Small intestine (tissue), 7 donors: ENCODE measurements around the gene KAT2B. TPM values are rescaled to one million over a fixed set of nuclear protein-coding genes. Genes with fewer than 3 reads are reported as not detected.

Experiments
- DNase-seq, 2 donors: peaks; one replicate each; pipeline versions ENCODE4 v3.0.0 to v3.0.0-alpha.2; 2013
- FAIRE-seq: peaks from 2 replicates; lab custom pipeline; 2012; peaks lifted over from hg19 to GRCh38; lab: Jason Lieb, UNC
- H3K27ac ChIP-seq, 3 donors: one replicate each; pipeline ENCODE4 v1.5.1; 2013; ENCODE audit warnings: low read length in 2 of 3, mild to moderate bottlenecking in 2 of 3, control low read depth in 1 of 3, inconsistent platforms in 1 of 3, low read depth in 1 of 3, moderate library complexity in 1 of 3
- H3K27me3 ChIP-seq, 3 donors: one replicate each; pipeline ENCODE4 v1.6.1; 2013; ENCODE audit warnings: low read length in 3 of 3, inconsistent platforms in 1 of 3; ENCODE audit not compliant: control insufficient read depth in 3 of 3, insufficient read depth in 3 of 3
- H3K36me3 ChIP-seq, 3 donors: one replicate each; pipeline ENCODE4 v1.6.1; 2013; ENCODE audit warnings: low read length in 3 of 3, inconsistent platforms in 1 of 3, low read depth in 1 of 3, mild to moderate bottlenecking in 1 of 3, moderate library complexity in 1 of 3; ENCODE audit not compliant: control insufficient read depth in 3 of 3, insufficient read depth in 2 of 3
- H3K4me1 ChIP-seq, 3 donors: one replicate each; pipeline ENCODE4 v1.6.1; 2013; ENCODE audit warnings: low read length in 2 of 3, inconsistent platforms in 1 of 3, low read depth in 1 of 3, mild to moderate bottlenecking in 1 of 3, moderate library complexity in 1 of 3; ENCODE audit not compliant: control insufficient read depth in 3 of 3, insufficient read depth in 2 of 3
- H3K4me3 ChIP-seq, 3 donors: one replicate each; pipeline ENCODE4 v1.5.1; 2013; ENCODE audit warnings: low read length in 3 of 3, control low read depth in 1 of 3, inconsistent platforms in 1 of 3, low read depth in 1 of 3, mild to moderate bottlenecking in 1 of 3, moderate library complexity in 1 of 3
- H3K9me3 ChIP-seq, 2 donors: one replicate each; pipeline ENCODE4 v1.6.1; 2013; ENCODE audit warnings: low read depth in 1 of 2, low read length in 1 of 2; ENCODE audit not compliant: control insufficient read depth in 2 of 2, insufficient read depth in 1 of 2
- WGBS, 3 donors: extraction: QIAGEN DNeasy Blood & Tissue Kit; methylation state at CpG; one replicate each; pipeline ENCODE4 v1.1.7; 2013; 5-methylcytosine and 5-hydroxymethylcytosine counted together
- polyA plus RNA-seq, 4 donors: library from polyadenylated mRNA; stranded (reverse) in 3 of 4; unstranded in 1 of 4; fragments of 200-250 nt in 3 of 4; fragments of 120-200 nt in 1 of 4; gene quantifications; one replicate each; pipeline versions ENCODE4 v1.2.1 to v1.2.3, GENCODE V29; 2013
- donor health status: healthy with polysubstance abuse.
- donor health status: control.
- donor health status: control.
- donor health status: Bipolar disorder and iron deficiency.
- donor health status: healthy.

The KAT2B gene
- polyA plus RNA-seq, 4 donors: 7.1 to 28.0 (median 20.4) TPM

GRCh38 chr3:20083253-20083652, 43.0 kb downstream of the KAT2B start:
- no peak overlapping the region for H3K27ac ChIP-seq
- FAIRE-seq: no peak
- H3K36me3 ChIP-seq: peaks cover 0 to 15% (median 0%) of the 10 kb centered on the region in 3 donors
- H3K9me3 ChIP-seq: no peaks in the 10 kb centered on the region
- H3K27me3 ChIP-seq: no peaks in the 10 kb centered on the region
- H3K4me1 ChIP-seq: no peaks in the 10 kb centered on the region
- no peak overlapping the region for H3K4me3 ChIP-seq
- DNase-seq: no peak

GRCh38 chr3:20083953-20084352, 43.7 kb downstream of the KAT2B start:
- no peak overlapping the region for H3K27ac ChIP-seq
- peaks cover 0 to 12% (median 0%) of the 10 kb centered on the region in 3 donors for H3K36me3 ChIP-seq
- H3K9me3 ChIP-seq: no peaks in the 10 kb centered on the region
- no peaks in the 10 kb centered on the region for H3K4me1 ChIP-seq
- no peaks in the 10 kb centered on the region for H3K27me3 ChIP-seq
- DNase-seq (no peak), FAIRE-seq (no peak)
- WGBS, 3 donors: 96 to 100% (median 98%) methylated on average over 2 of the region's 2 CpGs
- H3K4me3 ChIP-seq: no peak overlapping the region

- Histone ChIP-seq H3K36me3 (peaks cover 0 to 9% (median 4%) of the 10 kb centered on the region in 3 donors), H3K27ac (no peak overlapping the region), H3K27me3 (no peaks in the 10 kb centered on the region), H3K4me1 (no peaks in the 10 kb centered on the region), H3K4me3 (no peak overlapping the region), H3K9me3 (peaks cover 0 to 4% of the 10 kb centered on the region in 2 donors)
- DNase-seq (no peak), FAIRE-seq (peak; percentile 97)
- WGBS, 3 donors: 64 to 73% (median 66%) methylated on average over 2 of the region's 2 CpGs
Measured at GRCh38 chr3:20091331-20092047, 51.2 kb downstream of the KAT2B start.

DNA sequence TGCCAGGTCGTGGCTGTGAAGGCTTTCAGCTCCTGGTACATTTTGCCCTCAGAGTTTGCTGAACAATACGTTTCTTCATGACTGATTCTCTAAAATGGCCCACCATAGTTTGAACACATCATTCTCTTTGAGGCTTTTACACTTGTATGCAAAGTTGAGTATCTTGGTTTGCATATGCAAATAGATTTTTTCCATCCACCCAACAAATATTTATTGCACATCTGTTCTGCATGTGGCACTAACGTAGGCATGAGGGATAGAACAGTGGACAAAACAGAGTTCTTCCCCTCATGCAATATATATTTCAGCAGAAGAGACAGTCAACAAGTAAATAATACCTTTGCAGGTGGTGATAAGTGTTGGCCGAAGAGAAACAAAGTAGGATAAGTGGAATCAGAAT, 55.2 kb downstream of the KAT2B start:
- Histone ChIP-seq H3K27ac (no peak overlapping the region), H3K4me3 (no peak overlapping the region), H3K9me3 (no peaks in the 10 kb centered on the region), H3K27me3 (no peaks in the 10 kb centered on the region), H3K36me3 (peaks cover 0 to 10% (median 4%) of the 10 kb centered on the region in 3 donors), H3K4me1 (no peaks in the 10 kb centered on the region)
- 95% methylated on average over 4 of the region's 4 CpGs for WGBS, 3 donors
- FAIRE-seq (no peak), DNase-seq (no peak)

GRCh38 chr3:20096135-20096685, 56.0 kb downstream of the KAT2B start:
- H3K27me3 ChIP-seq: no peaks in the 10 kb centered on the region
- no peaks in the 10 kb centered on the region for H3K9me3 ChIP-seq
- no peak overlapping the region for H3K4me3 ChIP-seq
- H3K36me3 ChIP-seq: peaks cover 0 to 10% (median 4%) of the 10 kb centered on the region in 3 donors
- H3K27ac ChIP-seq: no peak overlapping the region
- no peak for DNase-seq
- no peak for FAIRE-seq
- no peaks in the 10 kb centered on the region for H3K4me1 ChIP-seq
- WGBS, 3 donors: 76 to 89% (median 85%) methylated on average over 3 of the region's 3 CpGs

DNA sequence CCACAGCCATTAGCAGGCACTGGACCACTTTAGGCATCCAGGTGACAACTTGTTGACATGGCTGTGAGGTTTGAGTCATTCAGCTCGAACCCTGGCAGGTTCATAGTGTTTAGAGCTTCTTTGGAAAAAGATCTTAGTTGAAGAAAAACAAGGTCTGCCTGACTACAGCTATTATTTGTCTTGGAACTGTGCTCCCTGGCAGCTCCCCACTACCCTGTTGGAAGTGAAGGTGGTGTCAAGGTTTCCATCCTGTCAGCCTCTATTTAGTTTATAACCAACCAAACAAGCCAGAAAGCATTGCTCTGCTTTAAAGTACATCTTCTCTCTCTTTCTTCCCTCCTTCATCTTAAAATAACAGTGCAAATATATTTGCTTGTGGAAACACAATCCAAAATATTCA, 56.8 kb downstream of the KAT2B start:
- H3K27me3 ChIP-seq: no peaks in the 10 kb centered on the region
- no peak overlapping the region for H3K4me3 ChIP-seq
- FAIRE-seq (no peak), DNase-seq (no peak)
- 71 to 81% (median 75%) methylated on average over 1 of the region's 1 CpG for WGBS, 3 donors
- no peaks in the 10 kb centered on the region for H3K9me3 ChIP-seq
- H3K36me3 ChIP-seq: peaks cover 0 to 10% (median 4%) of the 10 kb centered on the region in 3 donors
- peak overlapping the region in 1 of 3 donors; percentile 4 for H3K27ac ChIP-seq
- H3K4me1 ChIP-seq: no peaks in the 10 kb centered on the region

- Histone ChIP-seq H3K36me3 (peaks cover 0 to 10% (median 4%) of the 10 kb centered on the region in 3 donors), H3K27me3 (no peaks in the 10 kb centered on the region), H3K4me3 (no peak overlapping the region), H3K9me3 (no peaks in the 10 kb centered on the region), H3K4me1 (no peaks in the 10 kb centered on the region), H3K27ac (no peak overlapping the region)
- DNase-seq (no peak), FAIRE-seq (no peak)
- WGBS, 3 donors: 92 to 95% (median 92%) methylated on average over 6 of the region's 6 CpGs
Measured at GRCh38 chr3:20099060-20099459, 58.8 kb downstream of the KAT2B start.

GRCh38 chr3:20100151-20100550, 59.9 kb downstream of the KAT2B start:
- Histone ChIP-seq H3K27me3 (no peaks in the 10 kb centered on the region), H3K27ac (no peak overlapping the region), H3K4me3 (no peak overlapping the region), H3K4me1 (no peaks in the 10 kb centered on the region), H3K9me3 (no peaks in the 10 kb centered on the region), H3K36me3 (peaks cover 0 to 10% (median 4%) of the 10 kb centered on the region in 3 donors)
- DNase-seq (no peak), FAIRE-seq (no peak)
- WGBS, 3 donors: 71 to 97% (median 85%) methylated on average over 1 of the region's 1 CpG
